Fibroblast of lung (primary cell): ENCODE results near the gene AQP2. TPM values are rescaled to one million over a fixed set of nuclear protein-coding genes. Genes with fewer than 3 reads are reported as not detected.

ENCODE experiments used
- DNase-seq, 2 donors: peaks; one replicate each; pipeline versions ENCODE4 v3.0.0 to v3.0.0-alpha.2; 2010; ENCODE audit warnings: low read depth in 2 of 2
- H2AFZ ChIP-seq: 2 replicates; pipeline ENCODE4 v1.5.1; 2012; ENCODE audit warnings: low read length, control low read depth, inconsistent platforms
- H3K27ac ChIP-seq: 2 replicates; pipeline ENCODE4 v1.5.1; 2011; ENCODE audit warnings: low read length, control low read depth; ENCODE audit not compliant: insufficient read depth
- H3K27me3 ChIP-seq: 2 replicates; pipeline ENCODE4 v1.5.1; 2011; ENCODE audit warnings: mild to moderate bottlenecking, low read length; ENCODE audit not compliant: control insufficient read depth, insufficient read depth
- H3K36me3 ChIP-seq: 2 replicates; pipeline ENCODE4 v1.5.1; 2011; ENCODE audit warnings: low read length; ENCODE audit not compliant: control insufficient read depth, insufficient read depth
- H3K4me1 ChIP-seq: 2 replicates; pipeline ENCODE4 v1.5.1; 2011; ENCODE audit warnings: low read length; ENCODE audit not compliant: control insufficient read depth, insufficient read depth; ENCODE audit errors: extremely low read depth
- H3K4me2 ChIP-seq: 2 replicates; pipeline ENCODE4 v1.5.1; 2011; ENCODE audit warnings: low read length, control low read depth; ENCODE audit not compliant: insufficient read depth; ENCODE audit errors: extremely low read depth
- H3K4me3 ChIP-seq, 4 experiments: fragments of 200-600 bp in 1 of 4; sonication (generic) in 1 of 4; replicated peaks in 1 of 4; 2 replicates each; pipeline ENCODE4 v1.5.1; 2011 to 2016; ENCODE audit warnings: low read length in 4 of 4, low read depth in 3 of 4, mild to moderate bottlenecking in 3 of 4, control low read depth in 2 of 4, inconsistent platforms in 1 of 4, mixed read lengths in 1 of 4; ENCODE audit not compliant: insufficient read depth in 1 of 4; ENCODE audit errors: control extremely low read depth in 1 of 4
- H3K79me2 ChIP-seq: 2 replicates; pipeline ENCODE4 v1.5.1; 2012; ENCODE audit warnings: mild to moderate bottlenecking, low read length, inconsistent platforms; ENCODE audit not compliant: control insufficient read depth, insufficient read depth
- H3K9ac ChIP-seq: 2 replicates; pipeline ENCODE4 v1.5.1; 2011; ENCODE audit warnings: mild to moderate bottlenecking, low read length, control low read depth; ENCODE audit not compliant: insufficient read depth
- H3K9me3 ChIP-seq: 2 replicates; pipeline ENCODE4 v1.5.1; 2012; ENCODE audit warnings: low read depth, low read length; ENCODE audit not compliant: control insufficient read depth, insufficient read depth
- H4K20me1 ChIP-seq: 2 replicates; pipeline ENCODE4 v1.5.1; 2011; ENCODE audit warnings: low read length; ENCODE audit not compliant: control insufficient read depth, insufficient read depth; ENCODE audit errors: extremely low read depth
- EZH2 ChIP-seq: IDR thresholded peaks from 2 replicates; pipeline ENCODE4 v1.5.1; 2012; ENCODE audit warnings: low read length, control low read depth, mild to moderate bottlenecking; ENCODE audit errors: missing control alignments
- polyA plus RNA-seq, 2 donors: library from polyadenylated mRNA; depleted of rRNA in 1 of 2; stranded (reverse) in 1 of 2; unstranded in 1 of 2; fragments of >200 nt; gene quantifications; 2 replicates each; pipeline ENCODE4 v1.2.1, GENCODE V29; 2011 to 2012; ENCODE audit warnings: missing spikeins in 1 of 2
- total RNA-seq: library from RNA; depleted of rRNA; stranded (reverse); fragments of >200 nt; gene quantifications from 2 replicates; pipeline ENCODE4 v1.2.1, GENCODE V29; 2014
- TF ChIP-seq, protein P1 (sequence below), 2 donors: IDR thresholded peaks in 1 of 2; conservative IDR thresholded peaks in 1 of 2; 1 replicate in 1 of 2; 2 replicates in 1 of 2; pipeline ENCODE4 v1.5.1; 2011 to 2012; ENCODE audit warnings: low read length in 2 of 2, control low read depth in 1 of 2, inconsistent platforms in 1 of 2, low read depth in 1 of 2, mild to moderate bottlenecking in 1 of 2

Gene AQP2
- total and polyA plus RNA-seq, 2 donors (not counting 1 experiment from before 2014, with no cell fraction given), result not detected

DNA sequence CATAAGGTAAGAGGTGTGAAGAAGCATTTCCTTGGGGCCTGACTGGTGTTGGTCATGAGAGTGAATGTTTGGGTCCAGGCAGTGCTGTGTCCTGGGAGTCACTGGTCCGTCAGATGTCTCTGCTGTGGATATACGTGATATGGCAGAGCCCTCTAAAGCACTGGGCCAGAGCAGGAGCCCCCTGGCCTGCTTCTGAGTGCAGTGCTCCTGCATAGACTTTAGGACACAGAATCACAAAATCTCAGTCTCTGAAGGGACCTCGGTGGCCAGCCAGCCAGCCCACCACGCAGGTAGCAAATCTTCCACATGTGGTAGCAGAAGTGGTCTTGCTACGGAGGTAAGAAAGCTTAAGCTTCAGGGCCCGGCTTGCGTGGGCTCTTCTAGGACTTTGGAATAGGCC is 18.5 kb upstream of the AQP2 start:
- Histone ChIP-seq H2AFZ (no peak overlapping the region), H3K79me2 (no peaks in the 10 kb centered on the region)

DNA sequence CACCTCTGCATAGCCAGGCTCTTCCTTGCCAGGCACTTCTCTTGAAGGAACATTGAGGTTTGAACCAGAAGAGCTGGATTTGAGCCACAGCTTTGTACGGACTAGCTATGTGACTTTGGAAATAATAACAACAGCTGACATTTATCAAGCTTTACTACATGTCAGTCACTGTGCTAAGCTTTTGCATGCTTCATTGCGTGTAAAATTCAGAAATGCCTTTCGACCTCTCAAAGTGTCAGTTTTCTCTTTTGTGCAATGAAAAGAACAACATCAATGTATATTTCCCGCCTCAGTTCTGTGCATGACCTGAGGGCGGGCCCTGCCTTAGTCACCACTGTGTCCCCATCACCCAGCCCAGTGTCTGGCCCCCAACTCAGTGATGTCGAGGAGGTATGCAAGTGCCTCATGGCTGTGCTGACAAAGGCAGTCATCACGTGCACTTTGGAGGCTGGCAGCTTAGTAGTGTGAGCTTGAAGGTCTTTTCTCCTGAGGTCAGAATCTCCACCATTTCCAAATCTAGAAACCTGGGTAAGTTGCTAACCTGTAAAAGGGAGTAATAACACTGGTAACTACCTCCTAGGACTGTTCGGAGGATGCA is 17.9 kb upstream of the AQP2 start:
- Histone ChIP-seq H3K36me3 (no peaks in the 10 kb centered on the region), H3K27me3 (no peaks in the 10 kb centered on the region), H3K9ac (no peak overlapping the region), H3K4me3 (no peak overlapping the region), H4K20me1 (no peaks in the 10 kb centered on the region), H3K9me3 (no peaks in the 10 kb centered on the region), H3K4me2 (no peak overlapping the region), H3K27ac (no peak overlapping the region), H3K79me2 (no peaks in the 10 kb centered on the region), H3K4me1 (no peaks in the 10 kb centered on the region), H2AFZ (no peak overlapping the region)
- TF ChIP-seq, protein P1, sequence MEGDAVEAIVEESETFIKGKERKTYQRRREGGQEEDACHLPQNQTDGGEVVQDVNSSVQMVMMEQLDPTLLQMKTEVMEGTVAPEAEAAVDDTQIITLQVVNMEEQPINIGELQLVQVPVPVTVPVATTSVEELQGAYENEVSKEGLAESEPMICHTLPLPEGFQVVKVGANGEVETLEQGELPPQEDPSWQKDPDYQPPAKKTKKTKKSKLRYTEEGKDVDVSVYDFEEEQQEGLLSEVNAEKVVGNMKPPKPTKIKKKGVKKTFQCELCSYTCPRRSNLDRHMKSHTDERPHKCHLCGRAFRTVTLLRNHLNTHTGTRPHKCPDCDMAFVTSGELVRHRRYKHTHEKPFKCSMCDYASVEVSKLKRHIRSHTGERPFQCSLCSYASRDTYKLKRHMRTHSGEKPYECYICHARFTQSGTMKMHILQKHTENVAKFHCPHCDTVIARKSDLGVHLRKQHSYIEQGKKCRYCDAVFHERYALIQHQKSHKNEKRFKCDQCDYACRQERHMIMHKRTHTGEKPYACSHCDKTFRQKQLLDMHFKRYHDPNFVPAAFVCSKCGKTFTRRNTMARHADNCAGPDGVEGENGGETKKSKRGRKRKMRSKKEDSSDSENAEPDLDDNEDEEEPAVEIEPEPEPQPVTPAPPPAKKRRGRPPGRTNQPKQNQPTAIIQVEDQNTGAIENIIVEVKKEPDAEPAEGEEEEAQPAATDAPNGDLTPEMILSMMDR (conservative IDR thresholded peaks at IDR 0.05 in 1 of 2, IDR thresholded peaks at IDR 0.05 in 1 of 2; ENCODE audit: low read depth in 1 of 2, low read length in 2 of 2), result no peak
- no peak for TF ChIP-seq EZH2
- DNase-seq, result no peak

More for the DNA sequence above, 18.5 kb upstream of the AQP2 start:
- H3K4me3 ChIP-seq, result no peak overlapping the region
- H3K27me3 ChIP-seq, result no peaks in the 10 kb centered on the region
- DNase-seq, result no peak
- TF ChIP-seq, protein P1 (conservative IDR thresholded peaks at IDR 0.05 in 1 of 2, IDR thresholded peaks at IDR 0.05 in 1 of 2; ENCODE audit: low read depth in 1 of 2, low read length in 2 of 2), result no peak
- no peak for TF ChIP-seq EZH2
- no peaks in the 10 kb centered on the region for H3K4me1 ChIP-seq
- no peaks in the 10 kb centered on the region for H4K20me1 ChIP-seq
- H3K36me3 ChIP-seq, result no peaks in the 10 kb centered on the region
- H3K9ac ChIP-seq, result no peak overlapping the region
- no peaks in the 10 kb centered on the region for H3K9me3 ChIP-seq
- H3K27ac ChIP-seq, result no peak overlapping the region
- no peak overlapping the region for H3K4me2 ChIP-seq

DNA sequence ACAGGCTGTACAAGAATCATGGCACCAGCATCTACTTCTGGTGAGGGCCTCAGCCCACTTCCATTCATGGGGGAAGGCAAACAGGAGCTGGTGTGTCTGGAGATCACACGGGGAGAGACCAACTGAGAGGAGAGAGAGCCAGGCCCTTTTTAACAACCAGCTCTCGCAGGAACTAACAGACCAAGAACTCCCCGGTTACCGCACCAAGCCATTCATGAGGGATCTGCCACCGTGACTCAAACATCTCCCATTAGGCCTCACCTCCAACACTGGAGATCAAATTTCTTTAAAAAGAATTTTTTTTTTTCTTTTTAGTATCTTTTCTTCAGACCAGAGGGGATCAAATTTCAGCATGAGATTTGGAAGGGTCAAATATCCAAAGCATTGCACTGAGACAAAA is 16.7 kb upstream of the AQP2 start:
- no peaks in the 10 kb centered on the region for H4K20me1 ChIP-seq
- H3K27me3 ChIP-seq, result no peaks in the 10 kb centered on the region
- H3K9me3 ChIP-seq, result no peaks in the 10 kb centered on the region
- no peaks in the 10 kb centered on the region for H3K36me3 ChIP-seq
- no peak overlapping the region for H3K27ac ChIP-seq
- TF ChIP-seq EZH2, result no peak
- TF ChIP-seq, protein P1 (conservative IDR thresholded peaks at IDR 0.05 in 1 of 2, IDR thresholded peaks at IDR 0.05 in 1 of 2; ENCODE audit: low read depth in 1 of 2, low read length in 2 of 2), result no peak
- no peak overlapping the region for H3K9ac ChIP-seq
- H3K4me2 ChIP-seq, result no peak overlapping the region
- H3K4me1 ChIP-seq, result no peaks in the 10 kb centered on the region
- no peaks in the 10 kb centered on the region for H3K79me2 ChIP-seq
- H3K4me3 ChIP-seq, result no peak overlapping the region
- DNase-seq, result peak; percentile 46 to 75
- H2AFZ ChIP-seq, result no peak overlapping the region
